NT2/D1 (cell line): Measurements from ENCODE around the gene TEX22.
"Not testable (repeated sequence)": the region's sequence is repeated elsewhere in the genome, so short reads cannot be mapped to it uniquely, and the experiment has no call there.

Experiments used
- DNase-seq: peaks from one replicate; pipeline ENCODE4 v3.0.0-alpha.2; 2011; ENCODE audit warnings: low read depth, low spot score
- H3K27me3 ChIP-seq: 2 replicates; pipeline ENCODE4 v1.6.0; 2011; ENCODE audit warnings: mild to moderate bottlenecking; ENCODE audit not compliant: insufficient read length, insufficient read depth
- H3K36me3 ChIP-seq: 2 replicates; pipeline ENCODE4 v1.6.1; 2011; ENCODE audit warnings: mild to moderate bottlenecking, low read length, mixed read lengths; ENCODE audit not compliant: insufficient read depth, insufficient read length
- H3K4me1 ChIP-seq: 2 replicates; pipeline ENCODE4 v1.5.1; 2011; ENCODE audit not compliant: insufficient read depth, insufficient read length
- H3K4me3 ChIP-seq: 2 replicates; pipeline ENCODE4 v1.5.1; 2011; ENCODE audit warnings: low read depth; ENCODE audit not compliant: insufficient read length
- H3K9ac ChIP-seq: 2 replicates; pipeline ENCODE4 v1.6.0; 2011; ENCODE audit warnings: low read depth; ENCODE audit not compliant: insufficient read length
- H3K9me3 ChIP-seq: 2 replicates; pipeline ENCODE4 v1.5.1; 2011; ENCODE audit warnings: mild to moderate bottlenecking, low read length; ENCODE audit not compliant: insufficient read depth
- SUZ12 ChIP-seq: IDR thresholded peaks from 2 replicates; pipeline ENCODE4 v1.6.1; 2011; ENCODE audit not compliant: insufficient read length, insufficient read depth; ENCODE audit errors: extremely low read depth
- YY1 ChIP-seq: IDR thresholded peaks from 2 replicates; pipeline ENCODE4 v1.6.1; 2011; ENCODE audit not compliant: insufficient read length, insufficient read depth
- ZNF274 ChIP-seq: IDR thresholded peaks from 2 replicates; pipeline ENCODE4 v1.6.1; 2011; ENCODE audit warnings: mild to moderate bottlenecking, low read depth, low read length

TEX22 gene

GRCh38 chr14:105358943-105359342, 39.4 kb upstream of the TEX22 start:
- DNase-seq: no peak
- no peak overlapping the region for H3K9ac ChIP-seq
- no peaks in the 10 kb centered on the region for H3K9me3 ChIP-seq
- H3K27me3 ChIP-seq: no peaks in the 10 kb centered on the region
- no peak overlapping the region for H3K4me3 ChIP-seq
- peaks cover 16% of the 10 kb centered on the region for H3K36me3 ChIP-seq
- TF ChIP-seq ZNF274 (no peak), YY1 (no peak), SUZ12 (no peak)
- peaks cover 11% of the 10 kb centered on the region for H3K4me1 ChIP-seq

GRCh38 chr14:105361412-105361811, 36.9 kb upstream of the TEX22 start:
- not testable (repeated sequence) for H3K4me3 ChIP-seq, H3K9me3 ChIP-seq, H3K4me1 ChIP-seq, H3K27me3 ChIP-seq, H3K9ac ChIP-seq, DNase-seq
- peaks cover 16% of the 10 kb centered on the region for H3K36me3 ChIP-seq

GRCh38 chr14:105363847-105364708, 34.3 kb upstream of the TEX22 start:
- H3K9ac ChIP-seq: no peak overlapping the region
- H3K36me3 ChIP-seq: peaks cover 7% of the 10 kb centered on the region
- no peaks in the 10 kb centered on the region for H3K9me3 ChIP-seq
- TF ChIP-seq YY1: no peak
- no peak for TF ChIP-seq SUZ12
- TF ChIP-seq ZNF274: no peak
- H3K4me1 ChIP-seq: no peaks in the 10 kb centered on the region
- no peaks in the 10 kb centered on the region for H3K27me3 ChIP-seq
- H3K4me3 ChIP-seq: no peak overlapping the region
- DNase-seq: no peak

GRCh38 chr14:105365101-105365500, 33.2 kb upstream of the TEX22 start:
- Histone ChIP-seq H3K27me3 (no peaks in the 10 kb centered on the region), H3K36me3 (peaks cover 7% of the 10 kb centered on the region), H3K9me3 (no peaks in the 10 kb centered on the region), H3K4me1 (no peaks in the 10 kb centered on the region), H3K4me3 (no peak overlapping the region), H3K9ac (no peak overlapping the region)
- DNase-seq: no peak
- no peak for TF ChIP-seq ZNF274
- TF ChIP-seq YY1: no peak
- no peak for TF ChIP-seq SUZ12

GRCh38 chr14:105365681-105366080, 32.7 kb upstream of the TEX22 start:
- Histone ChIP-seq H3K9me3 (no peaks in the 10 kb centered on the region), H3K27me3 (no peaks in the 10 kb centered on the region), H3K4me1 (no peaks in the 10 kb centered on the region), H3K4me3 (no peak overlapping the region), H3K36me3 (peaks cover 6% of the 10 kb centered on the region), H3K9ac (no peak overlapping the region)
- DNase-seq: no peak
- TF ChIP-seq YY1 (no peak), ZNF274 (no peak)

- TF ChIP-seq SUZ12: no peak
- no peak for TF ChIP-seq ZNF274
- no peak for TF ChIP-seq YY1
- H3K4me1 ChIP-seq: peaks cover 3% of the 10 kb centered on the region
- no peak for DNase-seq
- H3K36me3 ChIP-seq: peaks cover 7% of the 10 kb centered on the region
- no peak overlapping the region for H3K9ac ChIP-seq
- no peaks in the 10 kb centered on the region for H3K9me3 ChIP-seq
- no peaks in the 10 kb centered on the region for H3K27me3 ChIP-seq
- no peak overlapping the region for H3K4me3 ChIP-seq
These were observed 31.8 kb upstream of the TEX22 start for GRCh38 chr14:105366386-105367074.

GRCh38 chr14:105367116-105368031, 31.0 kb upstream of the TEX22 start:
- Histone ChIP-seq H3K27me3 (no peaks in the 10 kb centered on the region), H3K36me3 (peaks cover 13% of the 10 kb centered on the region), H3K4me3 (no peak overlapping the region), H3K9me3 (no peaks in the 10 kb centered on the region), H3K9ac (no peak overlapping the region), H3K4me1 (peaks cover 3% of the 10 kb centered on the region)
- DNase-seq: no peak
- TF ChIP-seq YY1: no peak
- TF ChIP-seq ZNF274: no peak
- no peak for TF ChIP-seq SUZ12
